Naive B cell (primary cell): ENCODE results near the gene CPA5. TPM values are rescaled to one million over a fixed set of nuclear protein-coding genes. Genes with fewer than 3 reads are reported as not detected.
A peak's percentile ranks its signal among the peaks of the same experiment; 100 is the strongest.

Experiments used
- ATAC-seq, 2 donors: fragments of 150-1000 bp; cut with Tn5 transposase; 2 replicates each; pipeline ENCODE4 v1.10.0; 2021; ENCODE audit warnings: low read depth in 2 of 2, mild to moderate bottlenecking in 2 of 2, moderate library complexity in 2 of 2
- DNase-seq: peaks from one replicate; pipeline ENCODE4 v3.0.0; 2022
- H3K27ac Mint-ChIP-seq, 6 donors: one replicate each; pipeline ENCODE4 v1.8.0; 2020 to 2022; ENCODE audit warnings: mild to moderate bottlenecking in 6 of 6, mixed read lengths in 6 of 6, moderate library complexity in 5 of 6, inconsistent platforms in 2 of 6
- H3K27me3 Mint-ChIP-seq, 3 donors: one replicate each; pipeline ENCODE4 v1.8.0; 2021 to 2022; ENCODE audit warnings: mixed read lengths in 3 of 3, mild to moderate bottlenecking in 1 of 3
- H3K36me3 Mint-ChIP-seq, 2 donors: one replicate each; pipeline ENCODE4 v1.8.0; 2020 to 2022; ENCODE audit warnings: mixed read lengths in 2 of 2, inconsistent platforms in 1 of 2, mild to moderate bottlenecking in 1 of 2
- H3K4me1 Mint-ChIP-seq, 3 donors: one replicate each; pipeline ENCODE4 v1.8.0; 2020 to 2022; ENCODE audit warnings: mixed read lengths in 3 of 3, inconsistent platforms in 1 of 3, mild to moderate bottlenecking in 1 of 3, moderate library complexity in 1 of 3
- H3K4me3 Mint-ChIP-seq, 8 donors: one replicate each; pipeline ENCODE4 v1.8.0; 2020 to 2022; ENCODE audit warnings: mild to moderate bottlenecking in 8 of 8, mixed read lengths in 8 of 8, moderate library complexity in 8 of 8, inconsistent platforms in 2 of 8
- H3K9me3 Mint-ChIP-seq, 7 donors: one replicate each; pipeline ENCODE4 v1.8.0; 2020 to 2022; ENCODE audit warnings: mixed read lengths in 7 of 7, mild to moderate bottlenecking in 5 of 7, inconsistent platforms in 2 of 7, moderate library complexity in 1 of 7
- polyA plus RNA-seq, 6 donors: library from polyadenylated mRNA; unstranded; fragments of 300-500 nt; fragmentation: Illumina TruSeq; gene quantifications; one replicate each; pipeline ENCODE4 v1.2.3, GENCODE V29; 2021; ENCODE audit warnings: low read depth in 6 of 6

The CPA5 gene
- polyA plus RNA-seq, 6 donors from 2014 or later, result 0.18 TPM; not detected in 5

DNA sequence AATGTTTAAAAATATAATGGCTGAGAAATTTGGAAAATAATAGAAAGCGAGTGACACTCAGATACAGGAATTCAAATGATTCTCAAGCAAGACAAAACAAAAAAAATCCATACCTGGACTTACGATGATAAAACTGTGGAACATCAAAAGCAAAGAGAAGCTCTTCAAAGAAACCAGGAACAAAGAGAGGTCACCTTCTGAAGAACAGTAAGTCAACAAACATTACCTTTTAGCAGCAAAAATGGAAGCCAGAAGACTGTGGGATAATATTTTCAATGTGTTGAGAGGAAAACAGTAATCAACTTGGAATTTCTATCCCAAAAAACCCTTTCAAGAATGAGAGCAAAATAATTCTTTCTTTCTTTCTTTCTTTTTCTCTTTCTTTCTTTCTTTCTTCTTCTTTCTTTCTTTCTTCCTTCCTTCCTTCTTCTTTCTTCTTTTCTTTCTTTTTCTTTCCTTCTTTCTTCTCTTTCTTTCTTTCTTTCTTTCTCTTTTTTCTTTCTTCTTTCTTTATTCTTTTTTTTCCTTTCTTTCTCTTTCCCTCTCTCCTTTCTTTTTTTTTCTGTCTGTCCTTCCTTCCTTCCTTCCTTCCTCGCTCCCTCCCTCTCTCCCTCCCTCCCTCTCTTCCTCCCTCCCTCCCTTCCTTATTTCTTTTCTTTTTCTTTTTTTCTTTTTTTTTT lies 1.8 kb upstream of the CPA5 start:
- Mint-ChIP-seq H3K27ac (no peak overlapping the region), H3K9me3 (peaks cover 0 to 6% (median 0%) of the 10 kb centered on the region in 7 donors), H3K4me3 (no peak overlapping the region), H3K4me1 (no peaks in the 10 kb centered on the region), H3K27me3 (peaks cover 10 to 16% (median 12%) of the 10 kb centered on the region in 3 donors), H3K36me3 (no peaks in the 10 kb centered on the region)
- ATAC-seq (no peak), DNase-seq (no peak)

- H3K27ac Mint-ChIP-seq, result no peak overlapping the region
- DNase-seq (no peak), ATAC-seq (no peak)
- H3K4me3 Mint-ChIP-seq, result no peak overlapping the region
- no peaks in the 10 kb centered on the region for H3K36me3 Mint-ChIP-seq
- H3K27me3 Mint-ChIP-seq, result peaks cover 13 to 23% (median 16%) of the 10 kb centered on the region in 3 donors
- H3K9me3 Mint-ChIP-seq, result peaks cover 0 to 6% (median 0%) of the 10 kb centered on the region in 7 donors
- no peaks in the 10 kb centered on the region for H3K4me1 Mint-ChIP-seq
Measured at GRCh38 chr7:130345136-130345535, 520 bp downstream of the CPA5 start.

DNA sequence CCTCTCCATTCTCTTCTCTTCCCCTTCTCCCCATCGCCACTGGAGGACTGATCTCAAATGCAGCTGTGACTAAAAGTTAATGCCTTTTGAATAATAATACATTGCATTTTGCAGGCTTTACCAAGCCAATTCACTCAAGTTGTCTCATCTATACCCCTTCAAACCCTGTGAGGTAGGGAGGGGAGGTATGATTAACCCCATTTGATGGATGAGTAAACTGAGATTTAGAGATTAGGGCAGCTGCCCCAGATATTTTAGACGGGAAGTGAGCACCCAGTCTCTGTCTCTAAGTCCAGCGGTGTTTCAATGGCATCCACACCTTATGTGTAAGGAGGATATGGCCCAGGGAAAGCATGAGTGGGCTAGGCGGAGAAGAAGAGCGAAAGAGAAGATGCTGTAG lies 1.1 kb downstream of the CPA5 start:
- Mint-ChIP-seq H3K27ac (no peak overlapping the region), H3K9me3 (peaks cover 0 to 6% (median 0%) of the 10 kb centered on the region in 7 donors), H3K4me1 (no peaks in the 10 kb centered on the region), H3K27me3 (peaks cover 13 to 23% (median 16%) of the 10 kb centered on the region in 3 donors), H3K4me3 (no peak overlapping the region), H3K36me3 (no peaks in the 10 kb centered on the region)
- ATAC-seq (no peak), DNase-seq (no peak)

- no peak overlapping the region for H3K4me3 Mint-ChIP-seq
- no peak overlapping the region for H3K27ac Mint-ChIP-seq
- no peaks in the 10 kb centered on the region for H3K36me3 Mint-ChIP-seq
- H3K4me1 Mint-ChIP-seq, result no peaks in the 10 kb centered on the region
- H3K27me3 Mint-ChIP-seq, result peaks cover 16 to 25% (median 18%) of the 10 kb centered on the region in 3 donors
- peaks cover 0 to 6% (median 0%) of the 10 kb centered on the region in 7 donors for H3K9me3 Mint-ChIP-seq
- DNase-seq (no peak), ATAC-seq (no peak)
Measured at GRCh38 chr7:130346177-130346905, 1.7 kb downstream of the CPA5 start.

DNA sequence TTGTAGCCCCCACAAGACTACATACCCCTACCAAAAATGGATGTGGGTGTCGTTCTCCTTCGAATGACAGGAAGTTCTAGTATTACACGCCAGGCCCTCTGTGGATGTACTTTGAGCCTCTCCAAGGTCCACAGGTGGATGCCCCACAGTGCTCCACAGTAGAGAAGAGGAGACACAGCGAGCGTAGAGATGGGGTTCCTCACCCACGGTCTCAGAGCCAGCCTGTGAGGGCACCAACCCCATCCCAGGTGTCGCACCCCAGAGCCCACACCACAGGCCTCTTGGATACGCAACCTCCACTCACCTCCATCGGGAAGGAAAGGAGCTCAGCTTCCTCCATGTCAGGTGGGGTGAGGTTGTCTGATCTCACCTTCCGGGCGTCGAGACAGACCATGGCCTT lies 2.3 kb downstream of the CPA5 start:
- Mint-ChIP-seq H3K9me3 (peaks cover 0 to 3% (median 0%) of the 10 kb centered on the region in 7 donors), H3K27ac (no peak overlapping the region), H3K4me1 (peaks cover 0 to 1% (median 0%) of the 10 kb centered on the region in 3 donors), H3K27me3 (peaks cover 16 to 29% (median 23%) of the 10 kb centered on the region in 3 donors), H3K4me3 (no peak overlapping the region), H3K36me3 (no peaks in the 10 kb centered on the region)
- ATAC-seq (no peak), DNase-seq (no peak)

DNA sequence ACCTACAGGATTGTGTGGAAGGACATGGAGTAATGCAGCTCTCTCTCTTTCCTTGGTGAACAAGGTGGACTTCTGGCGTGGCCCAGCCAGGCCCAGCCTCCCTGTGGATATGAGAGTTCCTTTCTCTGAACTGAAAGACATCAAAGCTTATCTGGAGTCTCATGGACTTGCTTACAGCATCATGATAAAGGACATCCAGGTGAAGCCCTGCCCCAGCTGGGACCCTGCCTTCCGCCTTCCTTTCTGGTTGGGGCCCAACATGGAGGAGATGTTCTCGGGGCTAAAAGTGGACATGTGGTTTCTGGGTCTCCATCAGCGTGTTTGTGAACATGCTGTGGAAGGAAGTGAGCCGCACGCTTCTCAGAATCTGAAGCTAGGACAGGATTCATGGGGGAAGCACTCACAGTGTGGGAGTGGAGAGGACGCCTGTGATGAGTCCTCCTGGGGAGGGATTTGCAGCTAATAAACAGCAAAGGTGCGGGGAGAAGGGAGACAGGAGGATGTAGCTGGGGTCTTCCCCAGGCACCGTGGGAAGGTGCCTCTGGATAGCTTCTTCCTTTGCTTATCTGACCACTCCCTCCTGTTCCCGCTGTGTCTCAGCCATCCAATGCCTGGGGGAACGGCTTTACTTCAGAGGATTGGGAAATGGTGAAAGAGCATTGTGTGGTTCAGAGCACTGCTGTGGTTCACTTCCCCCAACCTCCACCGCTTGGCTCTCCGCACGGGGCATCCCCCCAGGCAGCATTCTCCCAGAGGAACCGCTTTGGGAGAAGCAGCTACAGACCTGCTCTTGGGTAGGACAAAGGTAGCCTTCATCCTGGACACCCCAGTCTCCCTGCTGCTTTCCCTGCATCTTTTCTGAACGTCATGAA lies 5.5 kb downstream of the CPA5 start:
- H3K27me3 Mint-ChIP-seq, result peaks cover 10 to 29% (median 23%) of the 10 kb centered on the region in 3 donors
- DNase-seq (no peak), ATAC-seq (no peak)
- H3K27ac Mint-ChIP-seq, result no peak overlapping the region
- H3K4me1 Mint-ChIP-seq, result peaks cover 0 to 1% (median 0%) of the 10 kb centered on the region in 3 donors
- H3K9me3 Mint-ChIP-seq, result no peaks in the 10 kb centered on the region
- H3K36me3 Mint-ChIP-seq, result no peaks in the 10 kb centered on the region
- peak overlapping the region in 1 of 8 donors; percentile 60 for H3K4me3 Mint-ChIP-seq

- ATAC-seq (no peak), DNase-seq (no peak)
- peaks cover 4 to 23% (median 22%) of the 10 kb centered on the region in 3 donors for H3K27me3 Mint-ChIP-seq
- H3K27ac Mint-ChIP-seq, result no peak overlapping the region
- H3K4me1 Mint-ChIP-seq, result peaks cover 0 to 1% (median 0%) of the 10 kb centered on the region in 3 donors
- no peaks in the 10 kb centered on the region for H3K36me3 Mint-ChIP-seq
- H3K9me3 Mint-ChIP-seq, result no peaks in the 10 kb centered on the region
- H3K4me3 Mint-ChIP-seq, result no peak overlapping the region
Measured at GRCh38 chr7:130350945-130351790, 6.6 kb downstream of the CPA5 start.

DNA sequence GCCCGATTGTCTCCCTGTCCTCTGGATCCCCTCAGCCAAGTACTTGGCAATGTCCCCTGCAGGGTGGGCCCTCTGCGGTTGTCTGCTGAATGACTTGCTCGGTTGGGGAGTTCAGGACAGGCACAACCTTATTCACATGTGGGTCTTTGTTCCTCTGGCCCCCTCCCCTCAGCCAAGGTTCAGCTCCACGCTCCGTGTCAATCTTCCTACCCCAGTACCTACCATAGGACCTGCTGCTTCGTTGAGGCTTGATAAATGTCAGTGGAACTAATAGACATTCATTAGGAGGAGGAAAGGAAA lies 7.1 kb downstream of the CPA5 start:
- DNase-seq, result no peak
- ATAC-seq, result no peak
- H3K9me3 Mint-ChIP-seq, result no peaks in the 10 kb centered on the region
- no peak overlapping the region for H3K27ac Mint-ChIP-seq
- no peaks in the 10 kb centered on the region for H3K36me3 Mint-ChIP-seq
- H3K27me3 Mint-ChIP-seq, result peaks cover 4 to 23% (median 22%) of the 10 kb centered on the region in 3 donors
- H3K4me3 Mint-ChIP-seq, result no peak overlapping the region
- peaks cover 0 to 1% (median 0%) of the 10 kb centered on the region in 3 donors for H3K4me1 Mint-ChIP-seq

DNA sequence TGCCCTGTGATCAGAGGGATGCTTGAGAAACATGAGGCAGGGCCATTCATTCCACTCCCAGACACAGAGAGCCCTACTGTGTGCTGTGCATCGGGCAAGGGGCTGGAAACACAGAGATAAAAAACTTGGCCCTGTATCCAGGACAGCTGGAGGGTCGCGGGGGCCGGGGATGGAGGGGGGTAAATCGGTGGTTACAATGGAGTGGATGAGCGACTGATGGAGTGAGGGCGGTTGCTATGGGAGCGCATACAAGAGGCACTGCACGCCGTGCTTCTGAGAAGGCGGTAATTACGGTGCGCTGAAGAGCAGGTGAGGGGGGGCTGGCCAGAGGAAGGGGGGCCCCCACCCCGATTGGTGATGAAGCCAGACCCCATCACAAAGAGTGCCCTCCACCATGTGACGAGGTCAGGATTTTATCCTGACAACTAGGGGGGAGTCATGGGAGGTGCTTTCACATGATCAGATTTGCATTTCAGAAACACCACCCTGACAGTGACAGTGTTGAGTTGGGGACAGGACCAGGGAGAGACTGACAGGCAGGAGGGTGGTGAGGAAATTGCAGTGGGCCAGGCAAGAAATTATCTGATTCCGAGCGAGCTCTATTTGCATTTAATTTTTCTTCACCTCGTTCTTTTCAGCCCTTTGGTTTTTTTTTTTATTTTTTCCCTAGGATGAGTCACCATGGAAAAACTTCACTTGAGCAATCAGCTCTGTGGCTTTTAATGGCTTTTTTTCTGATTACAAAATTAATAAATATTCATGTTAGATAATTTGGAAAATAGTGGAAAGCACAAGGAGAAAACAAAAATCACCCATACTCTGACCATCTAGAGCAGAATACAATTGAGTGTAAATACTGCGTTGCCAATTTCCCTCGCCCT lies 7.8 kb downstream of the CPA5 start:
- Mint-ChIP-seq H3K36me3 (no peaks in the 10 kb centered on the region), H3K27me3 (peaks cover 4 to 17% (median 17%) of the 10 kb centered on the region in 3 donors), H3K4me1 (peaks cover 0 to 1% (median 0%) of the 10 kb centered on the region in 3 donors), H3K27ac (no peak overlapping the region), H3K4me3 (no peak overlapping the region), H3K9me3 (no peaks in the 10 kb centered on the region)
- DNase-seq, result no peak
- no peak for ATAC-seq

DNA sequence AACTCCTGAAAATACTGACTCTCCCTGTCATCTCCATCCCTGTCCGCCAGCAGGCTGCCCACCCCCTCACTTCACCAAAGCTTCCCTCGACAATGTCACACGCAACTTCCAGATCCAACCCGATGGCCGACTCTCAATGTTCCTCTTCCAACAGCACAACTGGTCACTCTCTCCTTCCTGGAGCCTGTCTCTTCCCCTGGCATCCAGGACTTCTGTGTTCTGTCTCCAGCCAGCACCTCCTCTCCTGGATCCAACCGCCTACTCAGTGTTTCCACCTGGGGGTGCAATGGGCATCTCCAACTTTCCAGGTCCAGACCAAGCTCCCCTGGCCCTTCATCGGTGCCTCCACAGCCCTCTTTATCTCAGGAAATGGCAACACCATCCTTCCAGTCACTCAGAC lies 8.6 kb downstream of the CPA5 start:
- ATAC-seq (no peak), DNase-seq (no peak)
- Mint-ChIP-seq H3K27me3 (peaks cover 4 to 10% (median 9%) of the 10 kb centered on the region in 3 donors), H3K9me3 (peaks cover 0 to 1% (median 0%) of the 10 kb centered on the region in 7 donors), H3K4me3 (no peak overlapping the region), H3K4me1 (peaks cover 0 to 1% (median 0%) of the 10 kb centered on the region in 3 donors), H3K27ac (peak overlapping the region in 1 of 6 donors; percentile 53), H3K36me3 (no peaks in the 10 kb centered on the region)

DNA sequence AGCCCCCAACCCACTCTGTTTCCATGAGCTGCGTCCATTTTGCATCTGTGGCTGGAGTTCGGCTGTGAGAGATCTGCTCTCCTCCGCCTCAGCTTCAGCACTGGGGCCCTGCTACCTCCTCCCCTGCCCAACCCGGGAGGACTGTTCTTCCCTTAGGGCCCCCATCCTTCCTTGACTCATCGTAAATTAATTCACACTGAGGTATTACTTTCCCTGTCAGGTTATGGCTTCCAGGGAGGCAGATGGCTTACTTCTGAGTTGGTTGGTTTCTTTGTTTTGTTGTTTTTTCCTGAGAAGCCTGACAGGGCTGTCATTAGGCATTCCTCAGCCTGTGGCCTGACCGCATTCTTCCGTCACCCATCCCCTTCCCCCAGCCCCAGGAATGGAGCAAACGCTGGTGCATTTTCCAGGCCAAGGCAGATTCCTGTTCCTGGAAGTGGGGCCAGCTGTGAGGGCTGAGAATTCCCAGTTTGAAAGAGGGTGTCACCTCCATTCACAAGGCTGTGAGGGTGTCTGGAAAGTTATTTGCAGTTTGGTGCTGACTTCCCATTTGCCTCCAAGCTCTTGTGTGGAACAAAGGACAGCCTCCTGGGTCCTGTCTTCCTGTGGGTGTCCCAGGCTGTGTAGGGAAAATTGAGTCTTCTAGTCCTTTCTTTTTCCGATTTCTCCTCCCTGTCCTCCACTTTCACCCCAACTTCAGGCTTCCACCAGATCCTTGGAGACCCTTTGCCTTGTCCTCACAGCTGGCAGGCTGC lies 11.7 kb downstream of the CPA5 start:
- Mint-ChIP-seq H3K4me3 (no peak overlapping the region), H3K27ac (no peak overlapping the region), H3K27me3 (peaks cover 0 to 6% (median 4%) of the 10 kb centered on the region in 3 donors), H3K36me3 (peaks cover 4 to 14% of the 10 kb centered on the region in 2 donors), H3K4me1 (peaks cover 0 to 1% (median 0%) of the 10 kb centered on the region in 3 donors), H3K9me3 (peaks cover 3 to 27% (median 14%) of the 10 kb centered on the region in 7 donors)
- no peak for DNase-seq
- no peak for ATAC-seq
